GM12891 (cell line): ENCODE data around the gene FAM89A.

Experiments
- POLR2A ChIP-seq: IDR thresholded peaks from 2 replicates; pipeline ENCODE4 v1.6.1; 2011; ENCODE audit warnings: low read depth, low read length, control low read depth
- POLR2AphosphoS5 ChIP-seq: IDR thresholded peaks from 2 replicates; pipeline ENCODE4 v1.6.1; 2011; ENCODE audit warnings: low read depth, low read length, control low read depth
- SPI1 ChIP-seq: IDR thresholded peaks from 2 replicates; pipeline ENCODE4 v1.6.1; 2011; ENCODE audit warnings: low read depth, low read length, control low read depth

DNA sequence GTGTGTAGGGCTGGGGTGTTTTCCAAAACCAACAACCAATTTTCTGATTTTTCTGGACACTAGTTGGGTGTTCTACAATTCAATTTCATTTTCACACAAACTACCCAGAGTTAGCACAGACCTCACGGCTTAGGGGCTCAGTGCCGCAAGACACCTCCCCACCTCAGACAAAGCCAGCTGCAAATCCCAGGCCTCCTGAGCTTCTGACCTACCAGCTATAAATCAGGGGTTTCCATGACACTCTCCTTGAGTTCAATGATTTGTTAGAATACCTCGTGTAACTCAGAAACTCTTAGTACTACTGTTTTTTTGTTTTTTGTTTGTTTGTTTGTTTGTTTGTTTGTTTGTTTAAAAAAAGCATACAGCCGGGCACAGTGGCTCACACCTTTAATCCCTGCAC is 28.7 kb upstream of the FAM89A start:
- TF ChIP-seq POLR2A (no peak), POLR2AphosphoS5 (no peak), SPI1 (no peak)
